Progenitor cell of endocrine pancreas (in vitro differentiated cells): ENCODE results near the gene SEMA3F. TPM values are rescaled to one million over a fixed set of nuclear protein-coding genes. Genes with fewer than 3 reads are reported as not detected.

Source experiments
- DNase-seq: peaks from one replicate; pipeline ENCODE4 v3.0.0; 2021; ENCODE audit warnings: low spot score; ENCODE audit not compliant: unreplicated experiment
- H3K27ac Mint-ChIP-seq: 2 replicates; pipeline ENCODE4 v1.8.0; 2021; ENCODE audit warnings: mild to moderate bottlenecking, moderate library complexity, mixed read lengths
- H3K27me3 Mint-ChIP-seq: 2 replicates; pipeline ENCODE4 v1.8.0; 2021; ENCODE audit warnings: mixed read lengths
- H3K36me3 Mint-ChIP-seq: 2 replicates; pipeline ENCODE4 v1.8.0; 2022; ENCODE audit warnings: mixed read lengths; ENCODE audit not compliant: insufficient read depth
- H3K4me1 Mint-ChIP-seq: 2 replicates; pipeline ENCODE4 v1.8.0; 2021; ENCODE audit warnings: low read depth, mixed read lengths
- H3K4me3 Mint-ChIP-seq: 2 replicates; pipeline ENCODE4 v1.8.0; 2021; ENCODE audit warnings: low read depth, mild to moderate bottlenecking, moderate library complexity, mixed read lengths
- H3K9me3 Mint-ChIP-seq: 2 replicates; pipeline ENCODE4 v1.8.0; 2021; ENCODE audit warnings: low read depth, mixed read lengths
- total RNA-seq: library from RNA; stranded (reverse); gene quantifications from 2 replicates; pipeline ENCODE4 v1.2.1, GENCODE V29; 2021
- TF ChIP-seq, protein P1 (sequence below): fragments of 200-600 bp; sonication (generic); IDR thresholded peaks from one replicate; pipeline ENCODE4 v1.5.0; 2021; ENCODE audit warnings: antibody characterized with exemption, mild to moderate bottlenecking; ENCODE audit not compliant: unreplicated experiment

SEMA3F gene
- total RNA-seq, 1 donor from 2014 or later = 23.6 TPM

DNA sequence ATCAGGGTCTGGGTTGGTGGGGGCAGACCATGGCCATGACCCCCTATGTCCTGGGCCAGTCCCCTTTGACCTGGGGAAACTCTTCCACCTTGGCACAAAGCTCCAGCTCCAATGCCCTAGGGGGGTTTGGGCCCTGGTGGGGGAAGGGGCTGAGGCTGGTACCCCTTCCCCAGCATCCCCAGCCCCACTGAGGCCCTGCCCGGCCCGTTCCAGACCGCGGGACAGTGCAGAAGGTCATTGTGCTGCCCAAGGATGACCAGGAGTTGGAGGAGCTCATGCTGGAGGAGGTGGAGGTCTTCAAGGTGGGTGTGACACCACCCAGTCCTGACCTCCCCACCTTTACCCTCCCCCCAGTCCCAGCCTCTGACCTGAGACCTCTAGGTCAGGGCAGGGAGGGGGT, 30.1 kb downstream of the SEMA3F start:
- no peak overlapping the region for H3K4me3 Mint-ChIP-seq
- no peaks in the 10 kb centered on the region for H3K27me3 Mint-ChIP-seq
- peaks cover 9% of the 10 kb centered on the region for H3K4me1 Mint-ChIP-seq
- no peaks in the 10 kb centered on the region for H3K9me3 Mint-ChIP-seq
- H3K27ac Mint-ChIP-seq = no peak overlapping the region
- H3K36me3 Mint-ChIP-seq = peaks cover 3% of the 10 kb centered on the region
- no peak for DNase-seq
- TF ChIP-seq, protein P1, sequence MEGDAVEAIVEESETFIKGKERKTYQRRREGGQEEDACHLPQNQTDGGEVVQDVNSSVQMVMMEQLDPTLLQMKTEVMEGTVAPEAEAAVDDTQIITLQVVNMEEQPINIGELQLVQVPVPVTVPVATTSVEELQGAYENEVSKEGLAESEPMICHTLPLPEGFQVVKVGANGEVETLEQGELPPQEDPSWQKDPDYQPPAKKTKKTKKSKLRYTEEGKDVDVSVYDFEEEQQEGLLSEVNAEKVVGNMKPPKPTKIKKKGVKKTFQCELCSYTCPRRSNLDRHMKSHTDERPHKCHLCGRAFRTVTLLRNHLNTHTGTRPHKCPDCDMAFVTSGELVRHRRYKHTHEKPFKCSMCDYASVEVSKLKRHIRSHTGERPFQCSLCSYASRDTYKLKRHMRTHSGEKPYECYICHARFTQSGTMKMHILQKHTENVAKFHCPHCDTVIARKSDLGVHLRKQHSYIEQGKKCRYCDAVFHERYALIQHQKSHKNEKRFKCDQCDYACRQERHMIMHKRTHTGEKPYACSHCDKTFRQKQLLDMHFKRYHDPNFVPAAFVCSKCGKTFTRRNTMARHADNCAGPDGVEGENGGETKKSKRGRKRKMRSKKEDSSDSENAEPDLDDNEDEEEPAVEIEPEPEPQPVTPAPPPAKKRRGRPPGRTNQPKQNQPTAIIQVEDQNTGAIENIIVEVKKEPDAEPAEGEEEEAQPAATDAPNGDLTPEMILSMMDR = no peak

DNA sequence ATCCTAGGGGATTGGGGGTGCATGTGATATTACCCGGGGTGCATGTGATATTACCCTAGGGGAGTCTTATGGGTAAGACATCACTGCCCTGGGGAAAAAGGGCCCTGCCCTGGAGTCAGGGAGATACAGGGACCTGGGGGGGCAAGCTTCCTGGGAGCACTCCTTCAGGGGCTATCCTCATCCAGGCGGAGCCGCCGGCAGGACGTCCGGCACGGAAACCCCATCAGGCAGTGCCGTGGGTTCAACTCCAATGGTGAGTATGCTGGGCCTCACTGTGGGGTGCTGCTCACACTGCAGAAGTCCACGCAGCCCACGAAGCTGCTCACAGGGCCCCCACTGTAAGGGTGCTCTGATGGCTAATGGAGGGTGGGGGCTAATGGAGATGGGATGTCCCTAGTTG, 31.0 kb downstream of the SEMA3F start:
- TF ChIP-seq, protein P1 = no peak
- no peak for DNase-seq
- H3K9me3 Mint-ChIP-seq = no peaks in the 10 kb centered on the region
- no peak overlapping the region for H3K27ac Mint-ChIP-seq
- H3K4me1 Mint-ChIP-seq = peaks cover 9% of the 10 kb centered on the region
- peaks cover 2% of the 10 kb centered on the region for H3K27me3 Mint-ChIP-seq
- peaks cover 3% of the 10 kb centered on the region for H3K36me3 Mint-ChIP-seq
- no peak overlapping the region for H3K4me3 Mint-ChIP-seq

DNA sequence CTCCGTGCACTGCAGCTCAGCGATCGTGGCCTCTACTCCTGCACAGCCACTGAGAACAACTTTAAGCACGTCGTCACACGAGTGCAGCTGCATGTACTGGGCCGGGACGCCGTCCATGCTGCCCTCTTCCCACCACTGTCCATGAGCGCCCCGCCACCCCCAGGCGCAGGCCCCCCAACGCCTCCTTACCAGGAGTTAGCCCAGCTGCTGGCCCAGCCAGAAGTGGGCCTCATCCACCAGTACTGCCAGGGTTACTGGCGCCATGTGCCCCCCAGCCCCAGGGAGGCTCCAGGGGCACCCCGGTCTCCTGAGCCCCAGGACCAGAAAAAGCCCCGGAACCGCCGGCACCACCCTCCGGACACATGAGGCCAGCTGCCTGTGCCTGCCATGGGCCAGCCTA, 32.6 kb downstream of the SEMA3F start:
- TF ChIP-seq, protein P1 = no peak
- no peak for DNase-seq
- no peak overlapping the region for H3K27ac Mint-ChIP-seq
- H3K36me3 Mint-ChIP-seq = peaks cover 2% of the 10 kb centered on the region
- H3K4me3 Mint-ChIP-seq = no peak overlapping the region
- peaks cover 6% of the 10 kb centered on the region for H3K4me1 Mint-ChIP-seq
- H3K27me3 Mint-ChIP-seq = peaks cover 4% of the 10 kb centered on the region
- H3K9me3 Mint-ChIP-seq = no peaks in the 10 kb centered on the region

DNA sequence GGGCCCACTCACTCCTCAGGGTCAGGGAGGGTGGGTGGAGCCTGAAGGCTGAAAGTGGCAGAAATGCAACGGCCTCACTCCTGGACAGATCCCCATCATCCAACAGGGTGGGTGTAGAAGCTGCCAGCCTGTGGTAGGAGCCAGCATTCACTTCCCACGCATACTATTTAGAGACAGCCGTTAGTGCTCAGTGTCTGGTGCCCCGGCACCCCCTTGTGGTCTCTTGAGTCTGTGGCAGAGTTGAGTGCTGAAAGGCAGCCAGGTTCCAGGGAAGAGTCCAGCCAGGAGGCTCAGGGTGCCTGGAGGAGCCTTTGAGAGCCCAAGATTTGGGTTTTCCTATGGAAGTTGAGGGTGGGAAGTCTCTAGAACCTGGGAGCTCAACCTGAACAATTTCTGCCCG, 34.1 kb downstream of the SEMA3F start:
- no peak overlapping the region for H3K4me3 Mint-ChIP-seq
- H3K36me3 Mint-ChIP-seq = peaks cover under 1% of the 10 kb centered on the region
- TF ChIP-seq, protein P1 = peak; percentile 81
- H3K27ac Mint-ChIP-seq = no peak overlapping the region
- no peaks in the 10 kb centered on the region for H3K9me3 Mint-ChIP-seq
- H3K27me3 Mint-ChIP-seq = peaks cover 5% of the 10 kb centered on the region
- no peaks in the 10 kb centered on the region for H3K4me1 Mint-ChIP-seq
- peak; percentile 58 for DNase-seq

DNA sequence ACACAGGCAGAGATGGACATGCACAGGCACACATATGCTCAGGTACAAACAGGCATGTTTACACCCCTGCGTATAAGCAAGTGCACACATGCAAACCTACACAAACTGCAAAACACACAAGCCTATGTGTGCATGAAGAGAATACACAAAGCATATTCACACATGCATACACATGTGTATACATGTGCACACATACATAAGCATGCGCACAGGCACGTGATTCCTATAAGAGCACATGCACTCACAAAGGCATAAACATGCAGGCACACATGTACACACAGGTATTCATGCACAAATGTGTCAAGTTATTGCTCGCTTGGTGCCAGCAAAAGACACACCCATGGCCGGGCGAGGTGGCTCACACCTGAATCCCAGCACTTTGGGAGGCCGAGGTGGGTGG, 34.9 kb downstream of the SEMA3F start:
- no peak for DNase-seq
- no peaks in the 10 kb centered on the region for H3K9me3 Mint-ChIP-seq
- no peaks in the 10 kb centered on the region for H3K36me3 Mint-ChIP-seq
- H3K27ac Mint-ChIP-seq = no peak overlapping the region
- TF ChIP-seq, protein P1 = no peak
- peaks cover 5% of the 10 kb centered on the region for H3K27me3 Mint-ChIP-seq
- no peak overlapping the region for H3K4me3 Mint-ChIP-seq
- H3K4me1 Mint-ChIP-seq = no peaks in the 10 kb centered on the region
